Body of pancreas (tissue), 4 donors: Measurements from ENCODE around the gene MYL3. TPM values are rescaled to one million over a fixed set of nuclear protein-coding genes. Genes with fewer than 3 reads are reported as not detected.

Experiments
- ATAC-seq: fragments of 150-250 bp; one replicate; pipeline ENCODE4 v1.9.1; 2016
- DNase-seq, 4 donors: peaks; one replicate each; pipeline ENCODE4 v3.0.0-alpha.2; 2019
- H3K27ac ChIP-seq, 4 donors: fragments of 200-600 bp; sonication (generic); 1 replicate in 3 of 4; 2 replicates in 1 of 4; pipeline versions ENCODE4 v1.5.1 to v1.6.1; 2016 to 2019; ENCODE audit warnings: mild to moderate bottlenecking in 1 of 4, mixed read lengths in 1 of 4, moderate library complexity in 1 of 4
- H3K27me3 ChIP-seq, 2 donors: fragments of 200-600 bp; sonication (generic); one replicate each; pipeline ENCODE4 v1.6.0; 2016; ENCODE audit warnings: mild to moderate bottlenecking in 1 of 2
- H3K36me3 ChIP-seq, 2 donors: fragments of 200-600 bp; sonication (generic); replicated peaks in 1 of 2; 2 replicates each; pipeline ENCODE4 v1.5.1; 2016; ENCODE audit warnings: low read depth in 2 of 2; ENCODE audit not compliant: insufficient read depth in 1 of 2
- H3K4me1 ChIP-seq: fragments of 200-600 bp; sonication (generic); one replicate; pipeline ENCODE4 v1.6.0; 2016
- H3K4me3 ChIP-seq, 2 donors: fragments of 200-600 bp; sonication (generic); 1 replicate in 1 of 2; 2 replicates in 1 of 2; pipeline ENCODE4 v1.5.1; 2016 to 2019
- H3K9me3 ChIP-seq, 3 donors: fragments of 200-600 bp; sonication (generic); 1 replicate in 2 of 3; 2 replicates in 1 of 3; pipeline ENCODE4 v1.5.1; 2016
- CTCF ChIP-seq, 7 experiments: fragments of 450-650 bp in 4 of 7; fragments of 200-600 bp in 3 of 7; sonication (generic) in 3 of 7; IDR thresholded peaks; one replicate each; pipeline ENCODE4 v1.5.1; 2016 to 2019; ENCODE audit warnings: antibody characterized with exemption in 7 of 7
- POLR2A ChIP-seq, 3 donors: fragments of 450-650 bp; IDR thresholded peaks; one replicate each; pipeline ENCODE4 v1.6.1; 2016; ENCODE audit warnings: antibody characterized with exemption in 3 of 3, mild to moderate bottlenecking in 2 of 3
- WGBS, 2 donors: methylation state at CpG; one replicate each; pipeline ENCODE4 v1.1.5; 2017; 5-methylcytosine and 5-hydroxymethylcytosine counted together
- intact Hi-C: fragments of 100-400 bp; cut with DNase I; formaldehyde crosslinking; loops from one replicate; pipeline ENCODE4 v1.15.1; 2023
- total RNA-seq, 2 donors: library from RNA; depleted of rRNA; stranded (reverse); fragments of >200 nt; gene quantifications; one replicate each; pipeline ENCODE4 v1.1.0, GENCODE V29; 2016

MYL3 gene
- total RNA-seq, 2 donors from 2014 or later, result 10.4 TPM; not detected in 1

DNA sequence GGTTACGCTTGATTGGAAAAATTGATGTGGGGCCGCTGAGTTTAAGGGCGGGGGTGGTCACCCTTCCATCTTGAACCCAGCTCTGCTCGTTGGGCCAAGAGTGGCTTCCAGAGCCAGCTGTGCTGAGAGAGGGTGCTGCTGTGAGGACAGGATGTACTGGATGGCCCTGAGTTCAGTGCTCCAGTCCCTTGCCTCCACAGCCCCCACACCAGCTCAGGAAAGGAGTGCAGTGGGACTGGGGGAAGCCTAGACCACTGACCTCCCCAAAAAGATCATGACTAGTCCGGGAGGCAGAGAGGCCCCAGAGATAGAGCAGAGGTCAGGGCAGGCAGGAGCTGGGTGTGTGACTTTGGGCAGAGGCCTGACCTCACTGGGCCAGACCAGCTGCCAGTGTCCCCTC, 10.3 kb upstream of the MYL3 start:
- ATAC-seq (no peak), DNase-seq (no peak)
- Histone ChIP-seq H3K27ac (no peak overlapping the region), H3K4me3 (no peak overlapping the region), H3K27me3 (no peaks in the 10 kb centered on the region), H3K9me3 (no peaks in the 10 kb centered on the region), H3K4me1 (peaks cover 2% of the 10 kb centered on the region), H3K36me3 (no peaks in the 10 kb centered on the region)
- TF ChIP-seq POLR2A (IDR thresholded peaks at IDR 0.05) (no peak), CTCF (IDR thresholded peaks at IDR 0.05) (no peak)
- WGBS, 2 donors, result 66 to 87% methylated on average over 4 to 5 of the region's 5 CpGs
- intact Hi-C loops, result no loop called here

DNA sequence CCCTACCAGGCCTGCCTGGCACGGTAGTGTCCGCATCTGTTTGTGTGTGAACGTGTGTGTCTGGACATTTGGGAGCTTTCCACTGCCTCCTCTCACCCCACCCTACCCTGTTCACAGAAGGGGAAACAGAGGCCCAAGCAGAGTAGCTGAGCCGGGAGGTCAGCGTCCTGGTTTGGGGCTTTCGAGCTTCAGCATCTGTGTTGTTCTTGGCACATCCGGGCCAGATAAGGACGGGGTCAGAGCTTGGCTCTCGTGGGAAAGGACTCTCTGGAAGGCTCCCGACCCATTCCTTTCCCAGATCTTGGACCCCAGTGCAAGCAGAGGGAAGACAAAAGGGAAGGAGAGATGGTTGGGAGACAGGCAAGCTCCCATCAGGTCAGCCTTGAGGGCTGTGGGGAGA, 8.0 kb upstream of the MYL3 start:
- intact Hi-C loops, result no loop called here
- H3K27ac ChIP-seq, result no peak overlapping the region

DNA sequence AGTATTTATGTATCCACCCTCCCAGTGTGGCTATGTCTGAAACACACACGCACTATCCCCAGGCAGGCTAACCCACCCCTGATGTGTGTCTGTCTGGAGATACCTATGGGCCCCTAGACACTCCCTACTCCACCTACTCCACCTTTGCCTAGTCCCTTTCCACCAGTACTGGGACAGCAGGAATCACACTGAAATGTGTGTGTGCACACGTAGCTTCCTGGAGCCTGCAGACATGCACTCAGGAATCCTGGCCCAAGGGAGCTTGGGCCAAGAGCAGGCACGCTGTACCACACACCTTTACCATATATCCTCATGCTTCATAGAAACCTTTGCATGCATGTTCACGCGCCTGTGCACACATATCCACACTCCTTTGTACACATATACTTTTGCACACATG, 7.4 kb upstream of the MYL3 start:
- intact Hi-C loops, result no loop called here
- DNase-seq, result no peak
- 87 to 92% methylated on average over 4 to 5 of the region's 5 CpGs for WGBS, 2 donors

More for the DNA sequence above, 8.0 kb upstream of the MYL3 start:
- 25 to 37% methylated on average over 10 of the region's 10 CpGs for WGBS, 2 donors
- TF ChIP-seq POLR2A (IDR thresholded peaks at IDR 0.05) (no peak), CTCF (IDR thresholded peaks at IDR 0.05) (no peak)
- DNase-seq, result no peak
- Histone ChIP-seq H3K4me3 (no peak overlapping the region), H3K36me3 (no peaks in the 10 kb centered on the region), H3K4me1 (peaks cover 17% of the 10 kb centered on the region), H3K9me3 (no peaks in the 10 kb centered on the region), H3K27me3 (no peaks in the 10 kb centered on the region)
- no peak for ATAC-seq

DNA sequence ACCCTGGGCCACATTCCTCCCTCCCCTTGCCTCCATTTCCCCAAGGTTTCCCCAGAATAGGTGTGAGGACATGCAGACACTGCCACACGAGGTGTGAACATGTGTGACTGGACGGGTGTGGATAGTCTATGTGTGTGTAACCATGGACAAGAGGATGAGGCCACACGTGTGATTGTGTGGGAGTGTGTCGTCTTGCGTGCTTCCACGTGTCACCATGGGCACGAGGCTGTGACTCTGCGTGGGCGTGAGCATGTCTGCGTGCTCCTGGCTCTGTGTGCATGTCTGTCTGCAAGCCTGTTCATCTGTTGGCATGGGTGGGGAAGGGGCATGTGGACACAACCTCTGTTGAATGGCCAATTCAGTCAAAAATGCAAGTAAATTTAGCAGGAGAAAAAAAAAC, 6.2 kb upstream of the MYL3 start:
- intact Hi-C loops, result no loop called here
- 76 to 78% methylated on average over 10 of the region's 10 CpGs for WGBS, 2 donors
- DNase-seq, result no peak
- Histone ChIP-seq H3K4me3 (no peak overlapping the region), H3K36me3 (no peaks in the 10 kb centered on the region), H3K4me1 (peaks cover 17% of the 10 kb centered on the region), H3K27me3 (no peaks in the 10 kb centered on the region), H3K9me3 (no peaks in the 10 kb centered on the region), H3K27ac (no peak overlapping the region)
- no peak for ATAC-seq
- no peak for TF ChIP-seq POLR2A (IDR thresholded peaks at IDR 0.05)
- no peak for TF ChIP-seq CTCF (IDR thresholded peaks at IDR 0.05)

More for the DNA sequence above, 7.4 kb upstream of the MYL3 start:
- Histone ChIP-seq H3K4me1 (peaks cover 17% of the 10 kb centered on the region), H3K4me3 (no peak overlapping the region), H3K9me3 (no peaks in the 10 kb centered on the region), H3K27me3 (no peaks in the 10 kb centered on the region), H3K27ac (no peak overlapping the region), H3K36me3 (no peaks in the 10 kb centered on the region)
- ATAC-seq, result no peak
- TF ChIP-seq CTCF (IDR thresholded peaks at IDR 0.05) (no peak), POLR2A (IDR thresholded peaks at IDR 0.05) (no peak)

DNA sequence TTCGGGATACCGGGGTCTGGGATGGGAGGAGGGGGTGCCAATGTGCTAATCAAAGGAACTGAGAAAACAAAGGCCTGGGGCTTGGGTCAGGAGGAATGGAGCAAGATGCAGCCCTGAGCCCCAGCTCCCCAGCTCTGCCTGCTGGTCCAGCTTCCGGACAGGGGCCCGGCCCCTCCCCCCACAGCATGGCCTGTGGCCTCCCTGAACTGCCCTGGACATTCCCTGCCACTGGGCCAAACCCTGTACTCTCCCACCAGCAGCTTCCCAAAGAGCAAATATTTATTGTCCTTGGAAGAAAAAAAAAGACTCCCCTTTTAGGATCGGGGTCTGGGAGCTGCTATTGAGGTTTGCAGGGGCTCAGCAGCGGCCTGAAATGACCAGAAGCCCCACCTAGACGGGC, 5.7 kb upstream of the MYL3 start:
- Histone ChIP-seq H3K27me3 (no peaks in the 10 kb centered on the region), H3K4me1 (peaks cover 17% of the 10 kb centered on the region), H3K36me3 (no peaks in the 10 kb centered on the region), H3K9me3 (no peaks in the 10 kb centered on the region), H3K4me3 (no peak overlapping the region), H3K27ac (no peak overlapping the region)
- intact Hi-C loops, result no loop called here
- DNase-seq (no peak), ATAC-seq (no peak)
- WGBS, 2 donors, result 64 to 65% methylated on average over 7 of the region's 7 CpGs
- TF ChIP-seq CTCF (IDR thresholded peaks at IDR 0.05) (no peak), POLR2A (IDR thresholded peaks at IDR 0.05) (no peak)
